Renal cortex interstitium (tissue), 15 donors: ENCODE measurements around the gene PARP6. TPM values are rescaled to one million over a fixed set of nuclear protein-coding genes. Genes with fewer than 3 reads are reported as not detected.

Source experiments
- DNase-seq, 11 donors: peaks; one replicate each; pipeline ENCODE4 v3.0.0-alpha.2; 2013; ENCODE audit warnings: low read depth in 9 of 11, low spot score in 4 of 11; ENCODE audit errors: extremely low read depth in 1 of 11
- long read RNA-seq, 16 experiments: transcript quantifications; one replicate each; lab custom pipeline, GENCODE V29; 2026
- polyA plus RNA-seq, 3 donors: library from polyadenylated mRNA; unstranded; fragments of 120-200 nt; gene quantifications; one replicate each; pipeline ENCODE4 v1.2.1, GENCODE V29; 2013; ENCODE audit not compliant: insufficient read length in 3 of 3

PARP6 gene
- polyA plus RNA-seq = 100 to 1,000 TPM in 2 of 3 donors, 10 to 100 TPM in 1; 88.5 to 141 (median 106) TPM
- long read RNA-seq, donor 1, partial matches to known transcripts = 0 of 3 reads
- long read RNA-seq, donor 1, other reads (novel, unspliced or antisense) = 0 of 3 reads
- long read RNA-seq, donor 2, partial matches to known transcripts = 0 of 1 reads
- long read RNA-seq, donor 2, other reads (novel, unspliced or antisense) = 0 of 1 reads
- long read RNA-seq, donor 3, partial matches to known transcripts = 0 of 1 reads
- long read RNA-seq, donor 3, other reads (novel, unspliced or antisense) = 0 of 1 reads
- long read RNA-seq, donor 4, transcript PARP6-211 (4 exons, 3,657 nt) = major isoform, 6 of 7 reads
- long read RNA-seq, donor 4, partial matches to known transcripts = 0 of 7 reads
- long read RNA-seq, donor 4, other reads (novel, unspliced or antisense) = 0 of 7 reads
- long read RNA-seq, donor 5 = 0 reads
- long read RNA-seq, donor 6, transcript PARP6-211 (4 exons, 3,657 nt) = major isoform, 6 of 11 reads
- long read RNA-seq, donor 6, partial matches to known transcripts = 5 of 11 reads
- long read RNA-seq, donor 6, other reads (novel, unspliced or antisense) = 0 of 11 reads
- long read RNA-seq, donor 7, partial matches to known transcripts = 0 of 4 reads
- long read RNA-seq, donor 7, other reads (novel, unspliced or antisense) = 0 of 4 reads
- long read RNA-seq, donor 8 = 0 reads
- long read RNA-seq, donor 9, partial matches to known transcripts = 0 of 1 reads
- long read RNA-seq, donor 9, other reads (novel, unspliced or antisense) = 0 of 1 reads
- long read RNA-seq, donor 10, partial matches to known transcripts = 0 of 2 reads
- long read RNA-seq, donor 10, other reads (novel, unspliced or antisense) = 0 of 2 reads
- long read RNA-seq, donor 11, partial matches to known transcripts = 0 of 1 reads
- long read RNA-seq, donor 11, other reads (novel, unspliced or antisense) = 0 of 1 reads
- long read RNA-seq, donor 12, partial matches to known transcripts = 5 of 8 reads
- long read RNA-seq, donor 12, other reads (novel, unspliced or antisense) = 0 of 8 reads
- long read RNA-seq, donor 13 = 0 reads
- long read RNA-seq, donor 14, partial matches to known transcripts = 0 of 4 reads
- long read RNA-seq, donor 14, other reads (novel, unspliced or antisense) = 0 of 4 reads
- long read RNA-seq, donor 15 = 0 reads
- long read RNA-seq, donor 16, transcript PARP6-211 (4 exons, 3,657 nt) = major isoform, 10 of 36 reads
- long read RNA-seq, donor 16, partial matches to known transcripts = 21 of 36 reads
- long read RNA-seq, donor 16, other reads (novel, unspliced or antisense) = 0 of 36 reads

DNA sequence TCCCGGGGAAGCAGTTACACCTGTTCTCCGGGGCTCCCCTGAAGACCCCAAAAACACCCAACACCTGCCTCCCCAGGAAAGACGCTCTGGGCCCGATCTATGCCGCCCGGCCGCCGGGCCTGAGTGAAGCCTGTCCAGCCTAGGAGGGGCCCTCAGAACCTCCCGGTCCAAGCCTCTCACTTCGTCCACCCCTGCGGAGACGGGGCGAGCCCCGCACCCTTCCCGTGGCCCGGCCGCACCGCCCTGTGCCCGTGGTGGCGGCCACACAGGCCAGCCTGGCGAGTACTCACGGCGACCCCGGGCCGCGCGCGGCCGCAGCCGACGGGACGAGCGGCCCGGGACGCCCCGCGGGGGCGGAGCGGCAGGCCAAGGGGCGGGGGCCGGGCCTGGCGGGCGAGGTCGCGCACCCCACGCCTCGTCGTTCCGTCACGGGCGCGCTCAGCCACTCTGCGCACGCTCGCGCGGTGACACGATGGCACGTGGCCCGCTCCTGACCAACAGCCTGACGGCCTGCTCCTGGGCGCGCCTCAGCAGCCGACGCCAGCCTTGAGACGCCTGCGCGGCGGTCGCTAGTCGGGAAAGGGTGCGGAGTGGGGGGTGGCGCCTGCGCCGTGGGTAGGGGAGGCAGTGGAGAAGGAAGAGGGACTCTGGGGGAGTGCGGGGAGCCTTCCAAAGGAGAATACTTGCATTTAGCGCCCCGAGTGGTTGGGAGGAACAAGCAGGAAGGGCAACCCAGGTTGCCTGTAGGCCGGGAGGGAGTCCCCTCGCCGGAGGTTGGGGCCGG is at the start of gene PARP6:
PARP6 (minus strand) TSS at position 342 of the 784 bp plus-strand sequence. CDS start 5,077 bp downstream, outside the sequence.
- peak; percentile 89 to 98 (median 96) for DNase-seq

- DNase-seq = peak in 10 of 11 donors; percentile 47 to 84 (median 75)
These were observed 47.8 kb upstream of the PARP6 start, which contains the start of gene CELF6 for GRCh38 chr15:72319985-72320671. TSS of gene CELF6 (minus strand) at chr15:72320157. CDS start at chr15:72319874, 283 bp downstream.

GRCh38 chr15:72319360-72319984 is 47.1 kb upstream of the PARP6 start:
- peak in 10 of 11 donors; percentile 66 to 82 (median 77) for DNase-seq

DNA sequence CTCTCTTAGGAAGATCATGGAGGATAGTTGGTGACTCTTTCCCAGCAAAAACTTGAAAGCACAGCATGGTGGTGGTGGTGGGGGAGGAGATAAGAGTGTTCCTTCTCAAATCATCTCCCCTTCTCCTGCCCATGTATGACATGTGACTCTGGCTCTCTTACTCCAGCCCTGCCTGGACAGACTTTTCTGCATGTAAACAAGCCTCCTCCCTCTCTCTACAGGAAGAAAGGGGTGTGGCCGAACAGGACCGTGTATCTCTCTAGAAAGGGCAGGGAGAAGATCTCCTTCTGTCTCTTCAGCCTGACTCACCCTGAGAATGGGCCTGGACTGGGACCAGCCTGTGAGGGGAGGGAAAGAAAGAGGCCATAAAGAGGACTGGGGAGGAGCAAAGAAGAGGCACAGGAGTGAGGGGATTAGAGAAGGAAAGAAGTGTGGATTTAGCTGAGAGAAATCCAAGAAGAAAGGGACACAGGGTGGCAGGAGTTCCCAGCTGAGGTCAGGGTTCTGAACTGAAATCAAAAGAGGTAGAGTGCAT is 46.1 kb upstream of the PARP6 start:
- no peak for DNase-seq

DNA sequence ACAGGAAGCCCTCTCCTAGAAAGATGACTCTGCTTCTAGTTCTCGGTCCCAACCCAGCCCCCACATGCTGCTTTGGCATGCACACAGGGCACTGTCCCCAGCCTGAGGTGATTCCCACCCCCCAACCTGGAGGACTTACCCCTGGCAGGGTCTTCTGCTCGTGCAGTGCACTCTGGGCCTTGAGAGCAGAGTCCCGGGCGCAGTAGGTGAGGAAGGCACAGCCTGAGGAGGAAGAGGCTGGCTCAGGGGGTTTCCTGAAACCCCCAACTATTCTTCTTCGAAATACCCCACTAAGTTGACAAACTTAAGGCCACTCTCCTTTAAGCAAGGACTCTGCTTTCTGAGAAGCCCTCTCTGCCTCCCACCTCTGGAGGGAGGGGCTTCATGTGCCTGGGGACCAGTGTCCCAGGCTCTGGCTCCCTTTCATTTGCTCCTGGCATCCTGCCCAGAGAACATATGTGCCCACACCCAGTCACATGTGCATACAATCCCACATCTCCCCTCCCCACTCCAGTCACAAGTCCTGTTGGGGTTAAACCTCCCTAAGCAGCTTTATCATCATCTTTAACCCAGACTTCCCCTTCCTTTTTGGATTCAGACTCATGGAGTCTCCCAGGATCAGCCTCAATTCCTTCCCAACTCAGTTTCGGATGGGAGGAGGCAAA is 43.5 kb upstream of the PARP6 start:
- no peak for DNase-seq

DNA sequence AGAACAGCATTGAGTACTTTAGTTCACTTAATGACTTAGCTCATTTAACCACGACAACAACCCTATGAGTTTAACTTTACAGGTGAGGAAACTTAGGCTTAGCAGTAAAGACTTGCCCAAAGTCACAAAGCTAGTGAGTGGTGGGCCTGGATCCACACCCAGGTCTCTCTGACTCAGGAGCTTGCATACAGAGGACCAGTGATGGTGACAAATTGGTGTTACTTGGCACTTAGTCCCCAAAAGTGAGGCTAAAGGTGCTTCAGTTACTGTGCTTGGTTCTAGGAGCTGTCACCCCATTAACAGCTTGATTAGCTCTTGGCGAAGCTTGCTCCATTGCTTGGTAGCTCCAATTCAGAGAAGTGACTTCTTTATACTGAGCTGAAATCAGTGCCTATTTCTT is 41.5 kb upstream of the PARP6 start:
- DNase-seq = no peak

DNA sequence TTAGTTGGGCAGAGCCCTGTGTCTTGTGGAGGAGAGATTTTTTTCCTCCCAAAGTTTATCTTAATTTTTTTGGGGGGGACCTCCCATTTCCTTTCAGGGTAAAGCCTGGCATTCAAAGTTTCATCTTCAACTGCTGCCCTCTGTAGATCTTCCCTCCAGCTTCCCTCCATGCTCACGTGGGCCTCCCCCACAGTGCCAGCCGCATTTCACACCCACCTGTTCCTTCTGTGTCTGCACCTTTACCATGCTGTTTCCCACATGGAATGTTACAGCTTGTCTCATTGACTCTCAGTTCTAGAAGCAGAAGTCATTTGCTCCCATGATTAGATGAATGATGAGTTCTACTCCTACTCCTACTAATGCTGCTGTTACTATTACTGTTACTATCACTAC is 41.1 kb upstream of the PARP6 start:
- no peak for DNase-seq

DNA sequence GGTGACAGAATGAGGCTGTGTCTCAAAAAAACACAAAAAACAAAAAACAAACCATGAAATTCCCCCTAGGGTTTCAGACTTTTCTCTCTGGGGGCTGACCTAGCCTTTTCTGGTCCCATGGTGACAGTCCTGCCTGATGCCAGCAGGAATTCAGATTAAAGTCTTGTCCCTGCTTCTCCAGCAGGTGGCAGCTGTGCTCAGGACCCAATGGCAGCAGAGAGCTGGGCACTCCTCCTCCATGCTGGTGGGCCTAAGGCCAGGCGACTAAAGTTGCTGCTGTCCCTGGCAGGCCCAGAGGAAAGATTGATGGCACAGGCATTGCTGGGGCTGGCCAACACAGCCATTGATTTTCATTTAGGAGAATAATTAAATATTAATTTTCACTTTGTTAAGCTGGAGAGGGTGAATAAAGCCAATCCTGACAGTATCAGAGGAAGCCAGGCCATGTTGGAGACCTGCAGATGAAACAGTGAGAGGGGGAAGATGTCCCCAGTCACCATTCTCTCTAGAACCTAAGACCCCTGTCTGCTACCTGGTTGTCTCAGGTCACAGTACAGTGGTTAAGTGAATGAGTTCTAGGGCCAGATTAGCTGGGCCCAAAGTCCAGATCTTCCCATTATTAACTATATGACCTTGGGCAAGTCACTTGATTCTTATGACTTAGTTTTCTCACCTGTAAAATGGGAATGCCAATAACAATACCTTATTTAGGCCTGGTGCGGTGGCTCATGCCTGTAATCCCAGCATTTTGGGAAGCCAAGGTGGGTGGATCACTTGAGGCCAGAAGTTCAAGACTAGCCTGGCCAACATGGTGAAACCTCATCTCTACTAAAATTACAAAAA is 40.5 kb upstream of the PARP6 start:
- DNase-seq = peak in 10 of 11 donors; percentile 13 to 45 (median 28)

DNA sequence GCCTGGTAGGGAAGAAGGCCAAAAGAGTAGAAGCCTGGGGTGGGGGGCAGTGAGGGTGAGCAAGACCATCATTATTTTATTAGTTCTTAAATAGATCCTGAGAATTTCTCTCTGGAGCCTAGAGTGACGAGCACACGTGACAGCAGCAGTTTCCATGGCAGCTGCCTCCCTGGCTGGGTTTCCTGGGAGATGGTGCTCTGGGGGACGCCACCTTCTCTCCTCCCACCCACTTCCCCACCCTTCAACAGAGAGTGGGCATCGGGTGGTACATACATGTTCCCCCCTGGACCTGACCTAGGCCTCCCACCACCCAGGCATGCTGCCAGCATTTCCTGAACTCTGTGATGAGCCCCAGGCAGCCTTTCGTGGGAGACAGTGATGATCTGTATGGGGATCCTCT is 34.7 kb upstream of the PARP6 start:
- no peak for DNase-seq

GRCh38 chr15:72306211-72306785 is 33.9 kb upstream of the PARP6 start:
- DNase-seq = no peak

GRCh38 chr15:72304596-72304995 is 32.2 kb upstream of the PARP6 start:
- no peak for DNase-seq

GRCh38 chr15:72302955-72303354 is 30.6 kb upstream of the PARP6 start:
- no peak for DNase-seq

- DNase-seq = no peak
These were observed 17.4 kb upstream of the PARP6 start for GRCh38 chr15:72289597-72290325.

- DNase-seq = no peak
These were observed 16.6 kb upstream of the PARP6 start for GRCh38 chr15:72288796-72289596.
